PFSK-1 (cell line): ENCODE data around the gene TP53TG5.

ENCODE experiments used
- FOXP2 ChIP-seq: optimal IDR thresholded peaks from 2 replicates; pipeline ENCODE3; 2011; ENCODE audit warnings: borderline replicate concordance, control low read depth, inconsistent platforms; ENCODE audit not compliant: insufficient read depth; ENCODE audit errors: extremely low read length, extremely low read depth
- POLR2AphosphoS5 ChIP-seq: IDR thresholded peaks from 2 replicates; pipeline ENCODE4 v1.6.1; 2012; ENCODE audit warnings: low read depth, mild to moderate bottlenecking, control low read depth, low read length, moderate library complexity
- SIN3A ChIP-seq: IDR thresholded peaks from 2 replicates; pipeline ENCODE4 v1.6.1; 2012; ENCODE audit warnings: mild to moderate bottlenecking, low read length, moderate library complexity, borderline replicate concordance; ENCODE audit not compliant: insufficient read depth
- TAF1 ChIP-seq: IDR thresholded peaks from 2 replicates; pipeline ENCODE4 v1.6.1; 2012; ENCODE audit warnings: low read length, control low read depth, borderline replicate concordance; ENCODE audit not compliant: insufficient read depth
- TF ChIP-seq, protein P1 (sequence below), 2 experiments: IDR thresholded peaks; 2 replicates each; pipeline versions ENCODE4 v1.6.1 to v1.8.0; 2011 to 2012; ENCODE audit warnings: low read depth in 2 of 2, low read length in 2 of 2, control low read depth in 1 of 2, inconsistent platforms in 1 of 2, mild to moderate bottlenecking in 1 of 2, moderate library complexity in 1 of 2; ENCODE audit not compliant: insufficient read depth in 1 of 2

TP53TG5 gene

DNA sequence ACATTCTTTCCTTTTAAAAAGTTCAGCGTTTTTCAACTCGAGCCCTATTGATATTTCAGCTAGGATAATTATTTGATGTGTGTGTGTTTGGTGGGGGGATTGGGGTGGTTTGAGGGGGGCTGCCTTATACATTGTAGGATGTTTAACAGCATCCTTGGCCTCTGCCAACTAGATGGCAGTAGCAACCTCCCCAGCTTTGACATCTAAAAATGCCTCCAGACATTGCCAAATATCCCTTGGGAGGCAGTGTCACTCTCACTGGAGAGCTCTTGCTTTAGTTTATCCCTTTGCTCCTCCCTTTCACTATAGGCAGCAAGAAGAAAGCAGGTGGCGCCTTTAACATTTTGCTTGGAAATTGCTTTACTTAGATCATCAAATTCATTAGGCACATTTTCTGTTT lies 14.6 kb upstream of the TP53TG5 start:
- TF ChIP-seq, protein P1, sequence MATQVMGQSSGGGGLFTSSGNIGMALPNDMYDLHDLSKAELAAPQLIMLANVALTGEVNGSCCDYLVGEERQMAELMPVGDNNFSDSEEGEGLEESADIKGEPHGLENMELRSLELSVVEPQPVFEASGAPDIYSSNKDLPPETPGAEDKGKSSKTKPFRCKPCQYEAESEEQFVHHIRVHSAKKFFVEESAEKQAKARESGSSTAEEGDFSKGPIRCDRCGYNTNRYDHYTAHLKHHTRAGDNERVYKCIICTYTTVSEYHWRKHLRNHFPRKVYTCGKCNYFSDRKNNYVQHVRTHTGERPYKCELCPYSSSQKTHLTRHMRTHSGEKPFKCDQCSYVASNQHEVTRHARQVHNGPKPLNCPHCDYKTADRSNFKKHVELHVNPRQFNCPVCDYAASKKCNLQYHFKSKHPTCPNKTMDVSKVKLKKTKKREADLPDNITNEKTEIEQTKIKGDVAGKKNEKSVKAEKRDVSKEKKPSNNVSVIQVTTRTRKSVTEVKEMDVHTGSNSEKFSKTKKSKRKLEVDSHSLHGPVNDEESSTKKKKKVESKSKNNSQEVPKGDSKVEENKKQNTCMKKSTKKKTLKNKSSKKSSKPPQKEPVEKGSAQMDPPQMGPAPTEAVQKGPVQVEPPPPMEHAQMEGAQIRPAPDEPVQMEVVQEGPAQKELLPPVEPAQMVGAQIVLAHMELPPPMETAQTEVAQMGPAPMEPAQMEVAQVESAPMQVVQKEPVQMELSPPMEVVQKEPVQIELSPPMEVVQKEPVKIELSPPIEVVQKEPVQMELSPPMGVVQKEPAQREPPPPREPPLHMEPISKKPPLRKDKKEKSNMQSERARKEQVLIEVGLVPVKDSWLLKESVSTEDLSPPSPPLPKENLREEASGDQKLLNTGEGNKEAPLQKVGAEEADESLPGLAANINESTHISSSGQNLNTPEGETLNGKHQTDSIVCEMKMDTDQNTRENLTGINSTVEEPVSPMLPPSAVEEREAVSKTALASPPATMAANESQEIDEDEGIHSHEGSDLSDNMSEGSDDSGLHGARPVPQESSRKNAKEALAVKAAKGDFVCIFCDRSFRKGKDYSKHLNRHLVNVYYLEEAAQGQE (IDR thresholded peaks at IDR 0.05; ENCODE audit: insufficient read depth in 1 of 2, low read depth in 2 of 2, low read length in 2 of 2): no peak
- TF ChIP-seq SIN3A (no peak), TAF1 (no peak), FOXP2 (no peak)

DNA sequence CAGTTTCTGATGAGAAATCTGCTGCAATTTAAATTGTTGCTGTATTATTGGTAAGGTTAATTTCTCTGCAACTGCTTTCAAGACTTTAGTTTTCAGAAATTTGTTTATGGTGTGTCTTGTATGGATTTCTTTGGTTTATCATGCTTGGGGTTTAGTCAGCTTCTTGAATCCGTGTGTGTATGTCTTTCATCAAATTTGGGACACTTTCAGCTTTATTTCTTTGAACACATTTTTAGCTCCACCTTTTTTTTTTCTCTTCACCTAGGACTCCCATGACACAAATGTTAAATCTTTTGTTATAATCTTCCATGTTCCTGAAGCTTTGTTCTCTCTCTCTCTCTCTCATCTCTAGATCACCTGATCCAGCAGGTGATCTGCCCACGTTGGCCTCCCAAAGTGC lies 13.4 kb upstream of the TP53TG5 start:
- no peak for TF ChIP-seq FOXP2

DNA sequence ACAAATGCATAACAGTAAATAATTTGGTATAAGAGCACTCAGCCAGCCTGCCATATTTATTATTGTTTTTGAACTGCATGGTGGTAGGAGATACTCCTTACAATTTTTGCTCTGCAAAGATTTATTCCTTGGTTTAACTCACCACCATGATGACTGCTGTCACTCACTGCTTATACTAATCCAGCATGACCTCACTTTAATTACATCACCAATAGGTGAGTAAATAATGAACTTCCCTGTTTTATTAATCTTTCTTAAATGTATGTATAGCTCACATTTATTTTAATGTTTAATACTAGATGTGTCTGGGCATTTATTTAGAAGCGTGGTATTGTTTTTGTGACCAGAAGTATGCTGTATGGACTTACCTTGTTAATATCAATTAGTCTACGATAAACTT lies 12.8 kb upstream of the TP53TG5 start:
- no peak for TF ChIP-seq SIN3A
- no peak for TF ChIP-seq FOXP2
- no peak for TF ChIP-seq POLR2AphosphoS5
- TF ChIP-seq, protein P1 (IDR thresholded peaks at IDR 0.05; ENCODE audit: insufficient read depth in 1 of 2, low read depth in 2 of 2, low read length in 2 of 2): no peak
- TF ChIP-seq TAF1: no peak

DNA sequence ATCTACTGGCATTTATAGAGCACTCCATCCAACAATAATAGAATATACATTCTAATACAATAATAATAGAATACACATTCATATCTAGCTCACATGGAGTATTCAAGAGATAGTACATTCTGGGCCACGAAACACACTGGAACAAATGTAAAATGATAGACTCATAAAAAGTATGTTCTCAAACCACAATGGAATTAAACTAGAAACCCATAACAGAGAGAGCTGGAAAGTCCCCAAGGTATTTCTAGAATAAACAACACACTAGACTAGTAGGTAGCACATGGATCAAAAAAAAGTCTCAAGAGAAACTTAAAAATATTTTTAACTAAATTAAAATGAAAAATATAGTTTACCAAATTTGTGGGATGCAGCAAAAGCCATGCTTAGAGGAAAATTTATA lies 9.1 kb upstream of the TP53TG5 start:
- TF ChIP-seq POLR2AphosphoS5 (no peak), FOXP2 (no peak)
- TF ChIP-seq, protein P1 (IDR thresholded peaks at IDR 0.05; ENCODE audit: insufficient read depth in 1 of 2, low read depth in 2 of 2, low read length in 2 of 2): no peak

DNA sequence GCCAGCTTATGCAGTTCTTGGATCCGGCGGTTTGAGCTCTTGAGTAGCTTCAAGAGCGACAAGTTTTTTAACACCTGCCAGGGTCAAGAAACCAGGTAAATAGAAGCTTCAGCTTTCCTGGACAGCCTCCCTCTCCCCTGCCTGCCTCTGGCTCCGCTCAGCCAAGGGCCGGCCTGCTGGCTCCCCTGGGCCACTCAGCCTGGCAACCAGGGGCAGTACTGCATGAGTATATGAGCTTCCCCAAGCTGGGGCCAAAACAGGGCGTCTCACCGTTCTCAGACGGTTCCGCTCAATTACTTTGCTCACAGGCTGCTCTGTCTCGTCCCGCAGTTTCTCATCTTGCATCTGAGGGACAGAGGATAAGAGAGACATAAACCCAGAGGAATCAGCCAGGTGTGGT lies 856 bp downstream of the TP53TG5 start:
- TF ChIP-seq, protein P1 (IDR thresholded peaks at IDR 0.05; ENCODE audit: insufficient read depth in 1 of 2, low read depth in 2 of 2, low read length in 2 of 2): no peak
- no peak for TF ChIP-seq SIN3A
- TF ChIP-seq TAF1: no peak
- TF ChIP-seq FOXP2: no peak
- TF ChIP-seq POLR2AphosphoS5: no peak

DNA sequence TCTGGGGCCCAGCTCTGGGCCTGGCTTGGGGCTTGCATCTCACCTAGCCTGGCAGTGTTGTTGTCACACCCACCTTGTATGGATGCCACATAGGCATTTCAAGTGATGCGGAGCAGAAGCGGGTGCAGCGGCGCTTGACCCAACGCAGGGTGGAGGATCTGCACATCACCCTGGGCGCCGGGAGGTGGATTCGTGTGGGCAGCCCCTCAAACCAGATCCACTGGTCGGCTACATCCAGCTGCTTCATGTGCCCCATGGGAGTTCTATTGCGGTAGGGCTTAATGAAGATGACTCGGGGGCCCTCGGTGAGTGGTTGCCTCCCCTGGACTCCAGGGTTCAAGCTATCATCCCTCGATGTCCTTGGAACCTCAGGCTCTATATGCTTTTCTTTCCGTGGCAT lies 3.2 kb downstream of the TP53TG5 start:
- TF ChIP-seq, protein P1 (IDR thresholded peaks at IDR 0.05; ENCODE audit: insufficient read depth in 1 of 2, low read depth in 2 of 2, low read length in 2 of 2): no peak
- TF ChIP-seq FOXP2 (no peak), TAF1 (no peak), SIN3A (no peak), POLR2AphosphoS5 (no peak)
